Right lobe of liver (tissue), 6 donors: ENCODE results near the gene DHRS13. TPM values are rescaled to one million over a fixed set of nuclear protein-coding genes. Genes with fewer than 3 reads are reported as not detected.
A peak's percentile ranks its signal among the peaks of the same experiment; 100 is the strongest.

Experiments
- ATAC-seq, 4 donors: fragments of 200-7000 bp; cut with Tn5 transposase; one replicate each; pipeline ENCODE4 v1.9.1; 2020; ENCODE audit warnings: mild to moderate bottlenecking in 4 of 4, moderate library complexity in 4 of 4
- DNase-seq, 3 donors: peaks; one replicate each; pipeline ENCODE4 v3.0.0-alpha.2; 2020
- H3K27ac ChIP-seq, 3 donors: fragments of 200-600 bp; one replicate each; pipeline ENCODE4 v1.8.0; 2022
- H3K27me3 ChIP-seq, 2 donors: fragments of 200-600 bp; one replicate each; pipeline ENCODE4 v1.8.0; 2022
- H3K36me3 ChIP-seq, 4 donors: fragments of 200-600 bp; sonication (generic) in 1 of 4; one replicate each; pipeline versions ENCODE4 v1.5.1 to v1.8.0; 2017 to 2022; ENCODE audit warnings: control low read depth in 1 of 4
- H3K4me1 ChIP-seq, 4 donors: fragments of 200-600 bp; sonication (generic) in 1 of 4; one replicate each; pipeline versions ENCODE4 v1.5.1 to v1.8.0; 2017 to 2022; ENCODE audit warnings: control low read depth in 1 of 4
- H3K4me3 ChIP-seq, 3 donors: fragments of 200-600 bp; one replicate each; pipeline ENCODE4 v1.8.0; 2022
- H3K9me3 ChIP-seq, 4 donors: fragments of 200-600 bp; sonication (generic) in 1 of 4; one replicate each; pipeline versions ENCODE4 v1.5.1 to v1.8.0; 2017 to 2022; ENCODE audit warnings: control low read depth in 1 of 4
- CTCF ChIP-seq, 4 donors: fragments of 200-600 bp in 3 of 4; fragments of 450-650 bp in 1 of 4; IDR thresholded peaks; one replicate each; pipeline versions ENCODE4 v1.5.1 to v1.8.0; 2016 to 2022; ENCODE audit warnings: antibody characterized with exemption in 4 of 4, mild to moderate bottlenecking in 2 of 4
- POLR2A ChIP-seq: fragments of 450-650 bp; IDR thresholded peaks from one replicate; pipeline ENCODE4 v1.6.1; 2017; ENCODE audit warnings: antibody characterized with exemption, mild to moderate bottlenecking
- WGBS: methylation state at CpG from one replicate; pipeline ENCODE4 v1.1.6; 2018; ENCODE audit warnings: low coverage, low lambda C conversion rate; ENCODE audit not compliant: insufficient coverage; ENCODE audit errors: missing lambda C conversion rate; 5-methylcytosine and 5-hydroxymethylcytosine counted together
- intact Hi-C, 2 donors: fragments of 100-400 bp; cut with DNase I; formaldehyde crosslinking; loops; one replicate each; pipeline versions ENCODE4 v1.11.2 to v1.14.1; 2022
- total RNA-seq, 6 experiments: library from RNA; depleted of rRNA in 2 of 6; stranded (reverse); fragments of >200 nt in 2 of 6; fragmentation: NEBNext Ultra II Directional in 3 of 6; extraction: Animal tissue kit (Norgen Biotek cat#: 25700) in 3 of 6; gene quantifications; one replicate each; pipeline versions ENCODE4 v1.1.0 to v1.2.4, GENCODE V29; 2016 to 2023
- donor health status: DM: no; HTN: yes; CAD: no.
- donor health status: DM: no; HTN: no; CAD: no.
- donor health status: DM: no; HTN: no; CAD: no.
- donor health status: DM: no; HTN: yes; CAD: no.
- donor health status: DM: no; HTN: yes; CAD: no.

Gene DHRS13
- total RNA-seq, 6 experiments from 2014 or later, result 3.4 to 27.4 (median 8.8) TPM

GRCh38 chr17:28950752-28951427, 48.0 kb upstream of the DHRS13 start:
- Histone ChIP-seq H3K36me3 (no peaks in the 10 kb centered on the region), H3K9me3 (no peaks in the 10 kb centered on the region), H3K27ac (peak overlapping the region; percentile 71 to 87 (median 84)), H3K4me1 (peaks cover 0 to 26% (median 7%) of the 10 kb centered on the region in 4 donors), H3K27me3 (no peaks in the 10 kb centered on the region), H3K4me3 (peak overlapping the region; percentile 73 to 92 (median 85))
- ATAC-seq, result no peak
- DNase-seq, result peak in 1 of 3 donors; percentile 29
- WGBS, result 0% methylated on average over 7 of the region's 51 CpGs
- no peak for TF ChIP-seq POLR2A
- no peak for TF ChIP-seq CTCF (IDR thresholded peaks at IDR 0.05)
- intact Hi-C loops, result no loop called here

GRCh38 chr17:28950017-28950751, 47.3 kb upstream of the DHRS13 start:
- 0% methylated on average over 12 of the region's 43 CpGs for WGBS
- Histone ChIP-seq H3K36me3 (no peaks in the 10 kb centered on the region), H3K4me1 (peaks cover 0 to 31% (median 7%) of the 10 kb centered on the region in 4 donors), H3K4me3 (peak overlapping the region; percentile 73 to 92 (median 85)), H3K27ac (peak overlapping the region; percentile 71 to 87 (median 84)), H3K27me3 (no peaks in the 10 kb centered on the region), H3K9me3 (no peaks in the 10 kb centered on the region)
- intact Hi-C loops, result no loop called here
- TF ChIP-seq POLR2A (no peak), CTCF (IDR thresholded peaks at IDR 0.05) (no peak)
- ATAC-seq (no peak), DNase-seq (peak; percentile 63 to 81 (median 69))

- intact Hi-C loops, result no loop called here
- TF ChIP-seq CTCF (IDR thresholded peaks at IDR 0.05) (no peak), POLR2A (peak; percentile 22)
These were observed 46.5 kb upstream of the DHRS13 start for GRCh38 chr17:28949185-28950016.

GRCh38 chr17:28948873-28949184, 46.0 kb upstream of the DHRS13 start:
- TF ChIP-seq CTCF (IDR thresholded peaks at IDR 0.05) (no peak), POLR2A (no peak)
- DNase-seq (no peak), ATAC-seq (no peak)
- Histone ChIP-seq H3K27me3 (no peaks in the 10 kb centered on the region), H3K4me1 (peaks cover 0 to 38% (median 7%) of the 10 kb centered on the region in 4 donors), H3K9me3 (no peaks in the 10 kb centered on the region), H3K36me3 (peaks cover 0 to 3% (median 0%) of the 10 kb centered on the region in 4 donors), H3K27ac (peak overlapping the region; percentile 71 to 87 (median 84)), H3K4me3 (peak overlapping the region; percentile 73 to 92 (median 85))
- WGBS, result 1% methylated on average over 12 of the region's 15 CpGs
- intact Hi-C loops, result no loop called here

More at GRCh38 chr17:28949185-28950016, 46.5 kb upstream of the DHRS13 start:
- no peaks in the 10 kb centered on the region for H3K9me3 ChIP-seq
- H3K27ac ChIP-seq, result peak overlapping the region; percentile 71 to 87 (median 84)
- H3K27me3 ChIP-seq, result no peaks in the 10 kb centered on the region
- H3K4me1 ChIP-seq, result peaks cover 0 to 38% (median 7%) of the 10 kb centered on the region in 4 donors
- DNase-seq, result peak; percentile 74 to 86 (median 79)
- WGBS, result under 1% methylated on average over 30 of the region's 61 CpGs
- H3K36me3 ChIP-seq, result no peaks in the 10 kb centered on the region
- H3K4me3 ChIP-seq, result peak overlapping the region; percentile 73 to 92 (median 85)
- peak; percentile 8 to 30 (median 24) for ATAC-seq
